Breast epithelium (tissue), 3 donors: ENCODE data around the gene FNIP2.

Experiments
- CTCF ChIP-seq, 3 donors: fragments of 450-650 bp; IDR thresholded peaks; one replicate each; pipeline ENCODE4 v1.5.1; 2016 to 2017; ENCODE audit warnings: antibody characterized with exemption in 3 of 3, mild to moderate bottlenecking in 3 of 3, moderate library complexity in 3 of 3
- POLR2A ChIP-seq: fragments of 450-650 bp; IDR thresholded peaks from one replicate; pipeline ENCODE4 v1.6.1; 2016; ENCODE audit warnings: antibody characterized with exemption, mild to moderate bottlenecking, moderate library complexity
- POLR2AphosphoS5 ChIP-seq, 3 donors: sonication (generic); formaldehyde crosslinking; IDR thresholded peaks; one replicate each; pipeline ENCODE4 v1.6.1; 2017; ENCODE audit warnings: antibody characterized with exemption in 3 of 3

- TF ChIP-seq CTCF (IDR thresholded peaks at IDR 0.05) = no peak
- no peak for TF ChIP-seq POLR2AphosphoS5 (IDR thresholded peaks at IDR 0.05)
- no peak for TF ChIP-seq POLR2A
Measured at GRCh38 chr4:158726633-158727032, 42.2 kb upstream of the FNIP2 start.
